Stimulated activated CD8-positive, alpha-beta memory T cell treated with anti-CD3 and anti-CD28 coated beads, Interleukin-12 subunit alpha, Interleukin-12 subunit beta, amount 100 ng/mL, for 4 hours (primary cell): ENCODE data around the gene TRIM51.
"Not testable (repeated sequence)": the region's sequence is repeated elsewhere in the genome, so short reads cannot be mapped to it uniquely, and the experiment has no call there.

Experiments used
- DNase-seq: peaks from one replicate; pipeline ENCODE4 v3.0.0-alpha.2; 2020; ENCODE audit warnings: low read depth

The TRIM51 gene, protein sequence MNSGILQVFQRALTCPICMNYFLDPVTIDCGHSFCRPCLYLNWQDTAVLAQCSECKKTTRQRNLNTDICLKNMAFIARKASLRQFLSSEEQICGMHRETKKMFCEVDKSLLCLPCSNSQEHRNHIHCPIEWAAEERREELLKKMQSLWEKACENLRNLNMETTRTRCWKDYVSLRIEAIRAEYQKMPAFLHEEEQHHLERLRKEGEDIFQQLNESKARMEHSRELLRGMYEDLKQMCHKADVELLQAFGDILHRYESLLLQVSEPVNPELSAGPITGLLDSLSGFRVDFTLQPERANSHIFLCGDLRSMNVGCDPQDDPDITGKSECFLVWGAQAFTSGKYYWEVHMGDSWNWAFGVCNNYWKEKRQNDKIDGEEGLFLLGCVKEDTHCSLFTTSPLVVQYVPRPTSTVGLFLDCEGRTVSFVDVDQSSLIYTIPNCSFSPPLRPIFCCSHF

DNA sequence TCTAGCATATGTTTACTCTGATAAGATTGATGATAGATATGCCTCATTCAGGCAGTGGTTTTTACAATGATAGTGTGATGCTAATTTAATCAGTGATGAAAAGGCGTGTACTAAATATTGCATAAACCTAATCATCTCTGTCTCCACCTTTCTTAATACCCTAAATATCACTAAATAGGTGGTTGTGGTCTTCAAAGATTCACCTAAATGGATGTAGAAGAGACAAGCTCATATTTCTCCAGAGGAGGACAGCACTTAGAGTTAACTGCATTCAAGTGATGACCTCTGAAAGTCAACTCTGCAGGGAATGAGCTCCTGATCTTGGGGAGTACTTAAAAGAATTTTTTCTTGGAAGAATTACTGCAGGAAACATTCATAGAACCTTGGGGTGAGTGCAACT, at the start of gene TRIM51:
Gene TRIM51, plus strand, starts transcription at position 301 of the 400 bp plus-strand sequence. CDS start 2,132 bp downstream, outside the sequence.
- not testable (repeated sequence) for DNase-seq

DNA sequence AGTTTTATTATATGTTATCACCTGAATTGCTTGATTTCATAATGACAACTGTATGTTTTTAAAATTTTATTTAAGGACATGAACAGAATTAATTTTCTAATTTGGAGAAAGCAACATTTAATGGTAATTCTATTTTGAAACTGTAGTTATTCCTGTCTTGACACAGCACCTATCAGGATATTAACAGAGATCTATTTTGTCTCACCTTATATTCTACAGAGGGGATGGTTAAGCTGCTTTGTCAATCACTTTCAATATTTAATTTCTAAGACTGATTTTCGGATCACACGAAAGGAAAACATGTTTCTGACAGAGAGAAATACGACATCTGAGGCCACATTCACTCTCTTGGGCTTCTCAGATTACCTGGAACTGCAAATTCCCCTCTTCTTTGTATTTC, 44.6 kb upstream of the TRIM51 start, which contains the start of gene OR5D16:
Gene OR5D16, plus strand, starts transcription at position 301 of the 400 bp plus-strand sequence. Its CDS starts 0 bp downstream, at position 301.
- DNase-seq, result no peak

DNA sequence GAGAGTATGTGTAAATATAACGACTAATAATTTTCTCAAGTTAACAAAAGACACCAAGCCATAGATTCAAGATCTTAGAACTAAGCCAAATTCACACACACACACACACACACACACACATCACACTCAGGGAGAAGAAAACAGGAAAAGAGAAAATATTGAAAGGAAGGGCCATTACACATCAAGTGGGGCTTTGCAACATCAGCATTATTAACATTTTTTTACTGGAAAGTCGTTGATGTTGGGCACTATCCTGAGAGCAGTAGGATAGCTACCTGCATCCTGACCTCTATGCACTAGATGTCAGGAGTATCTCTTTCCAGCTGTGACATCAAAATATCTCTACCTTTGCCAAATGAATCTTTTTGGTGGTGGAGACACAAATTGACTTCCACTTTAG, 35.6 kb upstream of the TRIM51 start:
- no peak for DNase-seq

DNA sequence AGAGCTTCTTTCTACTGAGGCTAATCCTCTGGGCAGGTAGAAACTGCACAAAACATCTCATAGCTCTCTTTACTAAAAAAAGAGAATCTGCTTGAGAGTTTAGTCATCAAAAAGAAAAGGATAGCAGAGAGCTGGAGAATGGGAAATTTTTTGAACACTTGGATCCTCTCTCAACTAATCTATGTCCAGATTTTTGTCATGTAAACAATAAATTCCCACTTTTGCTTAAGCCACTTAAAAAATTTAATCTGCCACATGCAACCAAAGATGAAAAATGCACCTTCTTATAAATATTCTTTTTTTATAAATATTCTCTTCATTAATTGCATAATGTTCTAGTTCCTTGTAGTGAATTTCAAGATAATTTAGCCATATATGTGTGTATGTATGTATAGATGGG, 34.1 kb upstream of the TRIM51 start:
- no peak for DNase-seq

DNA sequence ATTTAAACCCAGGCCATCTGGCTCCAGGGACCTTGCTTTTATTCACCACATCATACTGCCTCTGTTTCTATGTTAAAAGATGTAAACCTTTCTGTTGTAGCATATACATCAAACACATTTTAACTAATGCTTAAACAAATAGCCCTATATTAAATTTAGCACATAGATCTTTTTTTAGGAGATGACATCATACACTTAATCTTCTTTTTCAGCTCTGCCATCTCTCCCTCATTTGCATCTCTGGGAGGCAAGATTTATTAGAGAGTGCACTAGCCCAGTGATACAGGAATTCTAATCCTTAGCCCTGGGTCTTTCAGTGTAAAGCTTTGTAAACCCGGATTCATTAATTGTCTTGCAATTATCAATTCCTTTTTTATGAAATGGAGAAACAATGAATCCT, 31.0 kb upstream of the TRIM51 start:
- DNase-seq, result no peak

DNA sequence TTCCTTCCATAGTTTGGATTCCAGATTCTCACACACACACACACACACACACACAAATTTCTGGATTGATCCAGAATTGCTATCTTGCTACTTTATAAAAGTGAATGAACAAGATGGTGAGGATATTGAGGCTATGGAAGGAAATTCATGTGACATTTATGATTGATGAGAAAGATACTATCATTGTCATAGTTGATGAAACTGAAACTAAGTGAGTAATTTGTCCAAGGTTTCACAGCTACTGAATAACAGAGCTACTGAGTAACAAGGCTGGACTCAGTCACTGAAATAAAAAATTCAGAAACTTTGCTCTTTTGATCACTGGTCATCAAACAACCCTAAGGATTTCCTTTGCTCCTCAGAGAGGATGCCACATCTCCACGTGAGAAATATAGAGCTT, 28.4 kb upstream of the TRIM51 start:
- no peak for DNase-seq

DNA sequence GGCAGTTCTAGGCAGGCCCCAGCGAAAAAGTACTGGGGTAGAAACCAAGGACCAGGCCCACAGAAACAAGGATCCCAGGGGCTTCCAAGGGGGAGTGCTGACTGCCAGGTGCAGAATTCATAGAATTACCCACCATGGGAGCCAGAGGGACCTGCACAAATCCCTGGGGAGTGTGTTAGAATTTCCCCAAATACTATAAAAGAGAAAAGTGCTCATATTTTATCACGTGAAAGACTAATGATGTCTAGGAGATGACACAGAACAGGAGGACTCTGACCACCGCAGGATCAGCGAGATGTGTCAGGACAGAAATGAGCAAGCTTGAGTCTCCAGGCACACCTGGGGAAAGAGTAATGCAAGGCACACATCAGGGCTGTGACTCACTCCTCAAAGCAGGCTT, 15.7 kb upstream of the TRIM51 start:
- not testable (repeated sequence) for DNase-seq

DNA sequence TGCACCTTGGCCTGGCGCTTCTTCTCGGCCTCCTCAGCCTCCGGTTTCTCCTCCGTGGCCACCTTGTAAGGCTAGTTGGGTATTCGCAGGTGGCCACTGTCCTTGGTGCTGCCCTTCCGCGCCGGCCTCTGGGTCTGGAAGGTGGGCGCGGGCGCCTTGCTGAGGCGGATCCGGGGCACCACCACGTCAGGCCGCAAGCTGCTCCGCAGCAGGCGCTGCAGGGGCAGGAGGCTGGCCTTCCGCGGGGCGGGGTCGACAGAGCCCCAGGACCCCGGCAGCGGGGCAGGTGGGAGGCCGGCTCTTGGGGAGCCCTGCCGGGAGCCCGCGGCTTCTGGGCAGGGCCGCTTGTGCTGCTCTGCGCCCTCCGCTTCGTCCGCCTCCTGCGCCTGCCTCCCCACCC, 10.4 kb upstream of the TRIM51 start:
- DNase-seq, result not testable (repeated sequence)

DNA sequence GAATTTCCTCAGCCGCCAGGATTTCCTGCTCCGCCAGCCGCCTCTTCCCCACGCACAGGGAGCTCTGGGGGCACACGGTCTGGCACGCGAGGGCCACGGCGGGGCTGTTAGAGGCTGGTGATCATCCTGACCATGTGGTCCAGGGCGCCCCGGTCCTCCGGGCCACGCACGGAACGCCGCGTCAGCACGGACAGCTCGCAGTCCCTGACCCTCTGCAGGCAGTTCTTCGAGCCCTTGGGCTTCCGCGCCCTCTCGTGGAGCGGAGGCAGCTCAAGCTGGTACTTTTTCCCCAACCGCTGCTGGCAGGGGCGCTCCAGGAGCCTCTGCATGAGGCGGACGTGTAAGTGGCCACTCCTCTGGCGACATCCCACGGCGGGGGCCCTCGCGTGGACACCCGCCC, 10.0 kb upstream of the TRIM51 start:
- DNase-seq, result not testable (repeated sequence)

DNA sequence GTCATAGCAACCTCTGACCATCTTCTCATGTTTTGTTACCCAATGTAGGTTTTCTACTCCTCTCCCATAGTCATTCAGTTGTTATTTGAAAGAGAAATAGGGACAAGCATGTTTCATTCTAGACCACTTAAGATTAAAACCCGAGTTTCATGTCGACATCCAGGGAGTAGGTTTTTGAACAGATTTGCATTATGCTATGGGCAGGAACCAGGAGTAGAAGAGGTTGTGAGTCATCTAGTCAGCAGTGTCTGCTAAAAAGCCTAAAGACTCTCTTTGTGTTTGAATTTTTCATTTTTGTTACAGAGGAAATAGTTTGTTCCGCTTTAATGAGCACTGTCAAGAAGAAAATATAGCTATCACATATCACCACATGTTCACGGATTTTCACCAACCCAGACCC, 1.9 kb downstream of the TRIM51 start:
- not testable (repeated sequence) for DNase-seq

DNA sequence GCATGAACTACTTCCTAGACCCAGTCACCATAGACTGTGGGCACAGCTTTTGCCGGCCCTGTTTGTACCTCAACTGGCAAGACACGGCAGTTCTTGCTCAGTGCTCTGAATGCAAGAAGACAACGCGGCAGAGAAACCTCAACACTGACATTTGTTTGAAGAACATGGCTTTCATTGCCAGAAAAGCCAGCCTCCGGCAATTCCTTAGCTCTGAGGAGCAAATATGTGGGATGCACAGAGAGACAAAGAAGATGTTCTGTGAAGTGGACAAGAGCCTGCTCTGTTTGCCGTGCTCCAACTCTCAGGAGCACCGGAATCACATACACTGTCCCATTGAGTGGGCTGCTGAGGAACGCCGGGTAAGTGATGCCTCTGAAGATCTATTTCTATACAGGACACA, 2.4 kb downstream of the TRIM51 start:
- not testable (repeated sequence) for DNase-seq

DNA sequence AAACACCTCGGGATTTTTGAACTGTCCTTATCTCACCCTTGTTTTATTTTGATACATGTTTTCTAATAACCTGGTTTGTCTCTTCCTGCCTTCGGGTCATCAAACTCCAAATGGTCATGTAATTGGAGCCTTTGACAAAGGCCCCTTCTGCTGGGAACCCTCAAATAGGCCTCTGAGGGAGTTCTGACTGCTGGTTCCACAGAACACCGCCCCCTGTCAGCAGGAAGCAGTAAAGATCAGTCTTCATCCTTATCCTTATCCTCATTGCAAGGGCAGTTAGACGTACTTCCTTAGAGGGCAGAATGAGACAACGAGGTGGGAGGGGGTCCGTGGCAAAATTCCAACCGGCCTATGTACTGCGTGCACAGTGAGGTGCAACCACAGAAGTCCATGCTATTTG, 12.1 kb downstream of the TRIM51 start:
- DNase-seq, result no peak

DNA sequence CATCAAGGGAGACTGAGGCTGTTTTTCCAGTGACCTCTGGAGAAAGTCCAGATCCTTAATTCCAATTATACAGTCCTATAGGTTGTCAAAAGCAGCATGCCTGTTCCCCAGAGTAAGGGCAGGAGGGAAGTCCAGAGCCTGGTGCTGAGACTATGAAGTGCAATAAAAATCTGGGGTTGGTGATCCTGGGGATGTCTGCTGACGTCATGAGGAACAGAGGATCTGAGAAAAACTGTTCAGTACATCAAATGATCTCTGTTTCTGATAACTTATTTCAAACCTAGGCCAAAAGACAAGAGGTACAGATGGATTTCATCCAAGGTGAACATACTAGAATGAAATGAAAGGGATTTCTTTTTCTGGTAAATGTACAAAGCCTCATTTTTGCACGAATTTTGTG, 19.2 kb downstream of the TRIM51 start:
- DNase-seq, result no peak

DNA sequence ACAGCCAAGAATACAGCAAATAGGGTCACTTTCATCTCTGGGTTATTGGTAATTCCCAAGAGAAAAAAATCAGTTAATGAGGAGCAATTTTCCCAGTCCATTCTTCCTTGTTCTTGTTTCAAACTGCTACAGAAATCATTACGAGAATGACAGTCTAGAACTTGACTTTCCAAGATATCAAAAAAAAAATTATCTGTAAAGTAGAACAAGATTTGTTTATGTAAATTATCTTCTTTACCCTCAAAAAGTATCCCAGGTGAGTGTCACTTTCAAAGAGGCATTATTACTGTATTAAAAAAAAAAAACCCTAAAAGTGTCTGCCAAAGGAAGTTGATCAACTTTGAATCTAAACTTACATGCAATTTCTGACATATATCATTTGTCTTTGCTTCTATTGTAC, 31.4 kb downstream of the TRIM51 start, which contains the start of gene OR5W2:
Gene OR5W2, minus strand, starts transcription at position 101 of the 400 bp plus-strand sequence. Its CDS starts 0 bp downstream, at position 101.
- DNase-seq, result no peak

DNA sequence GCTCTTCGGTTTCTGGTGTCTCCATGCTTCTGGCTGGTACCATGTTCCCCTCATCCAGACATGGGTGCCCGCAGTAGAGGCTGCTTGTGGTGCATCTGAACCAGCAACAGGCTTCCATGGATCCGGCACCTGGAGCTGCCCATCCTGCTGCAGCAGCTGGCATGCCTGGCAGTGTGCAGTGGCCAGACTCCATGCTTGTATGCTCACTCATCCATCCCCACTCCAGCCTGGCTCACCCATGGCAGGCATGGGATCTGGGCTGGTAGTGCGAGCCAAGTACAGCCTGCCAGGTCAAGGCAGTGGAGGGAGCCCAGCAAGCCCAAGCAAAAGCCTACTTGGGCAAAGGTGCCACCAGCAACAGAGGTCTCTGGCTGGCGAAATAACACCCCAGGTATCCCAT, 37.4 kb downstream of the TRIM51 start:
- DNase-seq, result no peak

DNA sequence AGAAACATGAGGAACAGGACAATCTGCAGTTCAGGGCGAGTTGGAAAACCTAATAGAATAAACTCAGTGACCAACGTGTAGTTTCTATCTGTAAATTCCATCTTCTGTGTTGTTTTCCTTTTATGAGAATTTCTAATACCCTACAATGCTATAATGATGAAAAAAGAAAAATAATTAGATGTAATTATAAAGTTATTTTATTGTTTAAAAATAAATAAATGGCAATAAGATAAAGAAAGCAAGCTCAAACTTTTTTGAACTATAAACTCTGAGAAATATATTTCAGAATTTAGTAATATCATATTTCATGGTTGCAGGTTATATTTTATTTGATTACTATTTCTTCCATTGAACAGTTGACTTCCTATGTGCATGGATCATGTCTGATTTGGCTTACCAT, 53.2 kb downstream of the TRIM51 start, which contains the start of gene OR5I1:
Gene OR5I1, minus strand, starts transcription at position 101 of the 400 bp plus-strand sequence. Its CDS starts 0 bp downstream, at position 101.
- no peak for DNase-seq
